ENCODE results near the gene NKX6-1.

The NKX6-1 gene

DNA sequence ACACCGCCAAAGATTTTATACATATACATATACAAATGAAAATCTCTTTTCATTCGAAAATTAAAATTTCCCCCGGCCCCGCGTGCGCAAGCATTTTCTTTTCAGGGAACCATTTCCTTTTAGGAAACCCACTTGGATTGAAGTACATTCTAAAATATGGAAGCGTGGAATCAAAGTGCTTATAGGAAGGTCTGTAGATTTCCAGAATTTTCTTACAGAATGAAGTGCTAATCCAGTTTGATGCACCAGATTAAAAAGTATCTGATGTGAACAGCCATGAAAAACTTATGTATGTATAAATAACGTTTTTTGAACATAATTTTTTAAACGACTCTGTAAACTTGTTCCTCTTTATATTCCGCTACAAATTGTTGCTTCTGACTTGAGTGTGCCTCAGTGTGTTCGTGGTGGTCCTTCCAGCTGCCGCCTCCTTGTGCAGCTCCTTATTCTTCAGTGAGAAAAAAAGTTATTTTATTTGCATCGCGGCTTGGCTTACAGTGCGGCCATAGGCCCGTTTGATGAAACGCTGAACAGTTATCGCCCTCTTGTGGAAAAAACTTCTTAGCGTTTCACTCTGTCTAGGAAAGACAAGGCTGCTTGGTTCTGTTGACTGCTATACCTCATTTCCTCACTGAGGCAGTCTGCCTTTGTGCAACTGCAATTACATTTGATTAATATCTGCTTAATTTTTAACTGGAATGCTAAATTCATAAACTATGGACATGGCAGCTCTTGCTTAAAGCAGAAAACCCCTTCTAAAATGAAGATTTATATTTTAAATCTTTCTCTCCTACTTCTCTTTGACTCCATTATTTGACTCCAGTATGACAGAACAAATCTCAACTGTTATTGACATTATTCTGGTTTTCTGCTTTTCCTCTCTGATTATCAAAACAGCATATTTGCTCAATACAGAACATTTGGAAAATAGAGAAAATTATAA lies 4.7 kb upstream of the NKX6-1 start:
- no peak overlapping the region for H3K27ac ChIP-seq
- TF ChIP-seq ZFX (IDR thresholded peaks at IDR 0.05), result no peak
- TF ChIP-seq, protein P1, sequence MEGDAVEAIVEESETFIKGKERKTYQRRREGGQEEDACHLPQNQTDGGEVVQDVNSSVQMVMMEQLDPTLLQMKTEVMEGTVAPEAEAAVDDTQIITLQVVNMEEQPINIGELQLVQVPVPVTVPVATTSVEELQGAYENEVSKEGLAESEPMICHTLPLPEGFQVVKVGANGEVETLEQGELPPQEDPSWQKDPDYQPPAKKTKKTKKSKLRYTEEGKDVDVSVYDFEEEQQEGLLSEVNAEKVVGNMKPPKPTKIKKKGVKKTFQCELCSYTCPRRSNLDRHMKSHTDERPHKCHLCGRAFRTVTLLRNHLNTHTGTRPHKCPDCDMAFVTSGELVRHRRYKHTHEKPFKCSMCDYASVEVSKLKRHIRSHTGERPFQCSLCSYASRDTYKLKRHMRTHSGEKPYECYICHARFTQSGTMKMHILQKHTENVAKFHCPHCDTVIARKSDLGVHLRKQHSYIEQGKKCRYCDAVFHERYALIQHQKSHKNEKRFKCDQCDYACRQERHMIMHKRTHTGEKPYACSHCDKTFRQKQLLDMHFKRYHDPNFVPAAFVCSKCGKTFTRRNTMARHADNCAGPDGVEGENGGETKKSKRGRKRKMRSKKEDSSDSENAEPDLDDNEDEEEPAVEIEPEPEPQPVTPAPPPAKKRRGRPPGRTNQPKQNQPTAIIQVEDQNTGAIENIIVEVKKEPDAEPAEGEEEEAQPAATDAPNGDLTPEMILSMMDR (conservative IDR thresholded peaks at IDR 0.05), result peak; percentile 82

DNA sequence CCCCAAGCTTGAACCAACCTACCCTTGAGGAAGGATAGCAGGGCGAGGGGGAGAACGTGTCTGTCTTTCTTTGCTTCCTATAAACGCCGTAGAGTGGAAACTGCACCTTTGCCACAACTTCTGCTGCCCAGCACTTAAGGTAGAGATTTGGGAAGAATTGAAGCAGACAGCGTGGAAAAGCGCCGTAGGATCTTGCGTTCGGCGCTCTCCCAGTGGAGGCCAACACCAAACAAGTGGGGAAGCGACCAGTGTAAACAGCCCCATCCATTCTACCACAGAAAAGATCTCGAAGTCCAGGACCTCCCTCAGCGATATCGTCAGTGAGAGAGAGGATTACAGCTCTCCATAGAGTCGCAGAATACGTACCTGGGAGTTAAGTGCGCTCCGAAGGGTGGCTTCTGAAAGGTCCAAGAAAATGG lies 3.9 kb upstream of the NKX6-1 start:
- TF ChIP-seq, protein P1 (conservative IDR thresholded peaks at IDR 0.05), result no peak
- TF ChIP-seq ZFX (IDR thresholded peaks at IDR 0.05), result no peak
- H3K27ac ChIP-seq, result no peak overlapping the region

DNA sequence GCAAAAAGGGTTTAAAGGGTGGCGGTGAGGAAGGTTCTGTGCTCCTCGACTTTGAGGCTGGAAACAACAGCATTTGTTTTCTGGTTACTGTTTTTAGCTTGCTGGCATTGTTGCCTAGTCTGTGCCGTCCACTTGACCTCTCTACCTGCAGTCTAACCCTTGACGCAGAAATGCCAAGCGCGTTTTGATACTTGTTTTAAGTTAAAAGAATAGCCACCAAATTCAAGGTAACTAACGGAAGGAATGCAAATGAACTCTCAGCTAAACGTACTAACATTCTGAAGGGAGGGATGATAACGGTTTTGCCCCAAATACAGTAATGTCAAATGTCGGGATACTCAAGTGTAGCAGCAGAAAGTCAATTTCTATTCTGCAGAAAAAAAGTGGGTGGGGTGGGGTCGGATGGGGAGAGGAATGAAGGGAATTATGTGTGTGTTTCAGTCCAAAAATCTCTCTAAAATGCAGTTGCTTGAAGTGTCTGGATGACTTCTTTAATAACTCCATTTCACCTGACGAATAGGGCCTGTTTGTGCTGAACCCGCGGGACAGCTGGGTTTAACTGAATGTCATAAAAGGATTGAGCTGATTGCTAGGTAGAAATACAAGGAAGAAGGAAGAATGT lies 3.4 kb upstream of the NKX6-1 start:
- no peak overlapping the region for H3K27ac ChIP-seq
- no peak for TF ChIP-seq ZFX (IDR thresholded peaks at IDR 0.05)
- TF ChIP-seq, protein P1 (conservative IDR thresholded peaks at IDR 0.05), result no peak

DNA sequence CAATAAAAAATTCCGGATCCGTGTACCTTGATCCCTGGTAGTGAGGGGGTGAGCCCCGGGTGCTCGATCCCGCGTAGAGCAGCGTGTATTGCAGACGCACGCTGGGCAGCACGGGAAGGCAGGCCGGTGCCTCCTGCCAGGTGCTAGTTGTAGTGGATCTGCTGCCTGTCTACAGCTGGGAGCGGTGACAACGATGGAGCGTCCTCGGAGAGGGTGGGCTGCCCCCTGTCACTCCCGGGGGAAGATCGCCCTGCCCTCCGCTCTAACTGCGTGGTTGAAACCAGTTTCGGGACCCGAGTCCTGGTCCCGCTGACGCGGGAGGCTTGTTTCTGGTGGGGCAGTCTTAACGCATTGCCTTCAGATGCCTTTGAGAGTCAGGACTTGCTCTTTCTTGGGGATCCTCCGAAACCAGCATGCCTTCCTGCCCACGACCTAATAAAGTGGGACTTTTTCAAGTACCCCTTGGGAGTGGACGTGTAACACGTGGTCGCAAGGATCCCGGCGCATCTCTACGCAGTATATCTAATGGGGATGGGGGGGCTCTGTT lies 2.7 kb upstream of the NKX6-1 start:
- H3K27ac ChIP-seq, result no peak overlapping the region
- no peak for TF ChIP-seq ZFX (IDR thresholded peaks at IDR 0.05)
- TF ChIP-seq, protein P1 (conservative IDR thresholded peaks at IDR 0.05), result no peak

DNA sequence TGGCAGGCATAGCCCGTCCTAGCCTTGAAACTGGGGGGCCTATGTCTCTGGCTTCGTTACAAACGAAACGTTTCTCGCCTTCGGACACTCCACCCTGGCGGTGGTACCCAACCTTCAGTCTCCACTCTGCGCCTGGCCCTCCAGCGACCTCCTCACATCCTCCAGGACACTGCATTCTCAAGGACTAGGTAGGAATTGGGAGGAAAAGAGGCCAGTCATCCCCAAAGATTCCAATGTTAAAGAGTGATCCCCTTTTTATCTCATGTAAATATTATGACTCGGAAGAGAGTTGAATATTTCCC lies 2.1 kb upstream of the NKX6-1 start:
- H3K27ac ChIP-seq, result no peak overlapping the region
- TF ChIP-seq, protein P1 (conservative IDR thresholded peaks at IDR 0.05), result no peak
- TF ChIP-seq ZFX (IDR thresholded peaks at IDR 0.05), result no peak

DNA sequence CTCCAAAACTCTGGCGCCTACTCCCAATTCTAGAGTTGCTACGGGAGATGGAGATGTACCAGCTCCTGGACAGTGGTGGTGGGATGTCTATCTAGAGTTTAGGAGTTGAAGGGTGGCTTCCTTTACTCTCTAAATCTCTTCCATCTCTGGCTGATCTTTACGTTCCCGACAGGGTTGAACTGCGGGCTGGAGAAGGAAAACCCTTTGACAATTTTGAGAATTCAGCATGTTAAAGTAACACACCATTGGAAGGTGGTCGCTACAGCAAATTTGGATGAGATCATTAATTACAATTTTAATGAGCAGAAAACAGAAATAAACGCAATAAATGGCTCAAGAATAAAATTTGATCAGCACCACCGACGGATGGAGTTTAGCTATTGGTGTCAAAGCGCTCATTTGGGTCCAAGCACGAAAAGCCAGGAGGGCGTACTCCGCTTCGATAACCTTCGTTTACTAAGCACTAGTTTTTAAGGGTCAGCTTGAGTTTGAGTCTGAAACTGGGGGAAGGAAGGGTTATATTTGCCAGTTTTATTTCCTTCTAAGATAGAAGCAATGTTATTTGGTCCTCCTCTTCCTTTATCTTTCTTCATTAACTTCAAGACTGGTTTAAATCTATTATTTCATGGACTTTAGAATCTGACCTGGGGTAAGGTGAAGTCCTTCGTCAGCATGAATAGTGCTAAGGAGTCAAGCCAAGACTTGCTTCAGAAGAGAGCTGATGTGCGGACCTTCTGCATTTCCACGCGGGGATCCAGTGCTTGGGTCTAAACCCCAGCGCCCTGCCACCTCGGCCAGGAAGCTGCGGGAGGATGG lies 1.5 kb upstream of the NKX6-1 start:
- TF ChIP-seq, protein P1 (conservative IDR thresholded peaks at IDR 0.05), result no peak
- no peak for TF ChIP-seq ZFX (IDR thresholded peaks at IDR 0.05)

More for the DNA sequence above, 1.5 kb upstream of the NKX6-1 start:
- no peak overlapping the region for H3K27ac ChIP-seq

Data from C4-2B (cell line).